ENCODE results near the gene ZNF410. TPM values are rescaled to one million over a fixed set of nuclear protein-coding genes. Genes with fewer than 3 reads are reported as not detected.

Gene ZNF410
- total RNA-seq, 1 experiment from 2014 or later, result 69.4 TPM

- BruUV-seq (replicated peaks), result no TSS peak
- Histone ChIP-seq H3K36me3 (ENCODE audit: insufficient read depth, low read length, poor library complexity, severe bottlenecking) (peaks cover 38% of the 10 kb centered on the region), H3K4me1 (ENCODE audit: insufficient read depth, low read length, poor library complexity, severe bottlenecking) (no peaks in the 10 kb centered on the region), H3K9me3 (ENCODE audit: low read depth, low read length, poor library complexity, severe bottlenecking) (no peaks in the 10 kb centered on the region), H3K4me3 (ENCODE audit: low read depth, low read length, poor library complexity, severe bottlenecking) (no peak overlapping the region), H3K27me3 (replicated peaks; ENCODE audit: insufficient read depth, low read depth, low read length, poor library complexity) (no peaks in the 10 kb centered on the region), H3K27ac (ENCODE audit: low read depth, low read length, poor library complexity, severe bottlenecking) (no peak overlapping the region)
- no peak for TF ChIP-seq EZH2 (IDR thresholded peaks at IDR 0.05; ENCODE audit: borderline replicate concordance, low read depth, low read length, poor library complexity, severe bottlenecking)
- TF ChIP-seq, protein P1, sequence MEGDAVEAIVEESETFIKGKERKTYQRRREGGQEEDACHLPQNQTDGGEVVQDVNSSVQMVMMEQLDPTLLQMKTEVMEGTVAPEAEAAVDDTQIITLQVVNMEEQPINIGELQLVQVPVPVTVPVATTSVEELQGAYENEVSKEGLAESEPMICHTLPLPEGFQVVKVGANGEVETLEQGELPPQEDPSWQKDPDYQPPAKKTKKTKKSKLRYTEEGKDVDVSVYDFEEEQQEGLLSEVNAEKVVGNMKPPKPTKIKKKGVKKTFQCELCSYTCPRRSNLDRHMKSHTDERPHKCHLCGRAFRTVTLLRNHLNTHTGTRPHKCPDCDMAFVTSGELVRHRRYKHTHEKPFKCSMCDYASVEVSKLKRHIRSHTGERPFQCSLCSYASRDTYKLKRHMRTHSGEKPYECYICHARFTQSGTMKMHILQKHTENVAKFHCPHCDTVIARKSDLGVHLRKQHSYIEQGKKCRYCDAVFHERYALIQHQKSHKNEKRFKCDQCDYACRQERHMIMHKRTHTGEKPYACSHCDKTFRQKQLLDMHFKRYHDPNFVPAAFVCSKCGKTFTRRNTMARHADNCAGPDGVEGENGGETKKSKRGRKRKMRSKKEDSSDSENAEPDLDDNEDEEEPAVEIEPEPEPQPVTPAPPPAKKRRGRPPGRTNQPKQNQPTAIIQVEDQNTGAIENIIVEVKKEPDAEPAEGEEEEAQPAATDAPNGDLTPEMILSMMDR (conservative IDR thresholded peaks at IDR 0.05; ENCODE audit: low read depth, low read length), result peak; percentile 30; the same call in 1 of the 2 replicates
- CTCF ChIA-PET, result no interaction called here
- DNase-seq (ENCODE audit: low spot score), result peak; percentile 26
- POLR2A ChIA-PET (ENCODE audit: low non-redundant PET), result no interaction called here
- intact Hi-C loops (cut with micrococcal nuclease; ENCODE audit: unreplicated experiment), result no loop called here
These were observed 49.0 kb downstream of the ZNF410 start for GRCh38 chr14:73935666-73936065.

GRCh38 chr14:73936548-73936947 is 49.9 kb downstream of the ZNF410 start:
- ChIA-PET POLR2A (ENCODE audit: low non-redundant PET) (no interaction called here), CTCF (no interaction called here)
- Histone ChIP-seq H3K9me3 (ENCODE audit: low read depth, low read length, poor library complexity, severe bottlenecking) (no peaks in the 10 kb centered on the region), H3K4me1 (ENCODE audit: insufficient read depth, low read length, poor library complexity, severe bottlenecking) (no peaks in the 10 kb centered on the region), H3K4me3 (ENCODE audit: low read depth, low read length, poor library complexity, severe bottlenecking) (no peak overlapping the region), H3K27ac (ENCODE audit: low read depth, low read length, poor library complexity, severe bottlenecking) (no peak overlapping the region), H3K27me3 (replicated peaks; ENCODE audit: insufficient read depth, low read depth, low read length, poor library complexity) (no peaks in the 10 kb centered on the region), H3K36me3 (ENCODE audit: insufficient read depth, low read length, poor library complexity, severe bottlenecking) (peaks cover 29% of the 10 kb centered on the region)
- TF ChIP-seq EZH2 (IDR thresholded peaks at IDR 0.05; ENCODE audit: borderline replicate concordance, low read depth, low read length, poor library complexity, severe bottlenecking), result no peak
- TF ChIP-seq, protein P1 (conservative IDR thresholded peaks at IDR 0.05; ENCODE audit: low read depth, low read length), result no peak
- intact Hi-C loops (cut with micrococcal nuclease; ENCODE audit: unreplicated experiment), result no loop called here
- no peak for DNase-seq (ENCODE audit: low spot score)
- no TSS peak for BruUV-seq (replicated peaks)

DNA sequence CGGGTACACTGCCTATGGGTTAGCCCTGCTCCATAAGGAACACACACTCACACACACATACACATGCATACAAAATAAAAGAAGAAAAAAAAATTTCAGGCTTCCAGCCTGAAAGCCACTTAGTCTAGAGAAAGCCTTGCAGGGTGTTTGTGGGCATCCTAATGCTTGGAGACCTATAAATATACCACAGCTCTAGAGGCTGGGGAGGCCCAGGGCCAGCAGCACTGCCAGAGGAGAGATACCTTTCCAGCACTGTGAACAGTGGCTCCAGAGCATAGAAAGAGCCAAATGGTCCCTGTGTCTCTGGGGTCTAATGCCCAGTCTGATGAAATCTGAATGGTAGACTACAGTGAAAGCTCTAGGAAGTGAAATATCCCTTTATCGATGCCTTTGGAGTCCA is 50.4 kb downstream of the ZNF410 start:
- ChIA-PET CTCF (no interaction called here), POLR2A (ENCODE audit: low non-redundant PET) (no interaction called here)
- Histone ChIP-seq H3K27me3 (replicated peaks; ENCODE audit: insufficient read depth, low read depth, low read length, poor library complexity) (no peaks in the 10 kb centered on the region), H3K9me3 (ENCODE audit: low read depth, low read length, poor library complexity, severe bottlenecking) (no peaks in the 10 kb centered on the region), H3K36me3 (ENCODE audit: insufficient read depth, low read length, poor library complexity, severe bottlenecking) (peaks cover 24% of the 10 kb centered on the region), H3K27ac (ENCODE audit: low read depth, low read length, poor library complexity, severe bottlenecking) (no peak overlapping the region), H3K4me3 (ENCODE audit: low read depth, low read length, poor library complexity, severe bottlenecking) (no peak overlapping the region), H3K4me1 (ENCODE audit: insufficient read depth, low read length, poor library complexity, severe bottlenecking) (no peaks in the 10 kb centered on the region)
- intact Hi-C loops (cut with micrococcal nuclease; ENCODE audit: unreplicated experiment), result no loop called here
- TF ChIP-seq EZH2 (IDR thresholded peaks at IDR 0.05; ENCODE audit: borderline replicate concordance, low read depth, low read length, poor library complexity, severe bottlenecking), result no peak
- TF ChIP-seq, protein P1 (conservative IDR thresholded peaks at IDR 0.05; ENCODE audit: low read depth, low read length), result no peak
- no TSS peak for BruUV-seq (replicated peaks)
- DNase-seq (ENCODE audit: low spot score), result no peak

Data from A673 (cell line).